GM19468 (cell line): ENCODE measurements around the gene ROS1.

Source experiments
- ATAC-seq: cut with Tn5 transposase; IDR thresholded peaks from one replicate; pipeline ENCODE4 v1.9.1; 2021; ENCODE audit warnings: mild to moderate bottlenecking, moderate library complexity, moderate number of reproducible peaks; ENCODE audit not compliant: unreplicated experiment; ENCODE audit errors: extremely low read depth

Gene ROS1

DNA sequence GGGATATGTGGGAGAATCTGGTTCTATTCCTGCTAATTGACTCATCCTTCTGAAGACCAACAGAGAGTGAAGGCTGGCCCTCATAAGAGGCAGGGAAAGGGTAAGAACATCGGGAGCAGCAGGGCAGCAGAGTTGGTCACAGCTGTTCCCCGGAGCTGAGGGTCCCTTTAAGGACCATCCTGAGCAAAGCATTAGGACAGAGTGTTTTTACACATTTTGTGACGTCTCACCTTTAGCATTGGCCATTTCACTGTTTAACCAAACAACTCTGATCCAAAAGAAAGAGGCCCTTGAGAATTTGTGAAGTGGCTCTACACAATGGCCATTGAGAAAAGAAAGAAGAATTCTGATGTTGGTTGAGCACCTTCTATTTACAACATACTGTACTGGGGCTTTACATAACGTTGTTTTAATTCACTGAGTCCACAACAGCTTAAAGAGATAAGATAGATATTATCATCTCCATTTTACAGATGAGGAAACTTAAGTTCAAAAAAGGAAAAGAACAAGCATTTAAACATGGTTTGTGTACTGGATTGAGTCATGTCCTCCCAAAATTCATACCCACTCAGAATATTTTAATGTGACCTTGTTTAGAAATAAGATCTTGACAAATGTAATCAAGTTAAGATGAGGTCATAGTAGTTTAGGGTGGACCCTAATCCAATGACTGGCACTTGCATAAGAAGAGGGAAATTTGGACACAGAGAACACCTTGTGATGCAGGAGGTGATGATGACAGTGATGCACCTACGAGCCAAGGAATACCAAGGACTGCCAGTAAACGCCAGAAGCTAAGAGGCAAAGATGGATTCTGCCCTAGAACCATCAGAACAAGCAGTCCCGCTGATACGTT lies 98.4 kb downstream of the ROS1 start:
- no peak for ATAC-seq

DNA sequence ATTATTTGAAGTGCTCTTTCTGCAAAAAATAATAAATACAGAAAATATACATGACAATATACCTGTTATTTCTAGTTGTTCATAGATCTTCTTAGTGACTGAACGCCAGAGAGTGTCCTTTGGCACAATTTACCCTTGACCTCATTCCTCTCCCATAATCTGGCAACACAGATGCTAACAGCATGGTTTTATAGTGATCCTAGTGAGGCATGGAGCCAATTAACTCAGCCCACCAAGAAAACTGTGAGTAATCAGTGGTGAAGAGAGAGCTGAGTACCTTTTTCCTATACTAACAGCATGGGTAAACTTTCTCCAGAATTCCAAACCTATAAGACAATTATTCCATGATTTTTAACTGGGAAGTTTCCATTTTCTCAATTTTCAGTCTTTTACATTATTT lies 99.3 kb downstream of the ROS1 start:
- no peak for ATAC-seq

GRCh38 chr6:117317261-117317660 lies 108.5 kb downstream of the ROS1 start:
- ATAC-seq: no peak

- no peak for ATAC-seq
Measured at GRCh38 chr6:117311726-117312125, 114.0 kb downstream of the ROS1 start.

DNA sequence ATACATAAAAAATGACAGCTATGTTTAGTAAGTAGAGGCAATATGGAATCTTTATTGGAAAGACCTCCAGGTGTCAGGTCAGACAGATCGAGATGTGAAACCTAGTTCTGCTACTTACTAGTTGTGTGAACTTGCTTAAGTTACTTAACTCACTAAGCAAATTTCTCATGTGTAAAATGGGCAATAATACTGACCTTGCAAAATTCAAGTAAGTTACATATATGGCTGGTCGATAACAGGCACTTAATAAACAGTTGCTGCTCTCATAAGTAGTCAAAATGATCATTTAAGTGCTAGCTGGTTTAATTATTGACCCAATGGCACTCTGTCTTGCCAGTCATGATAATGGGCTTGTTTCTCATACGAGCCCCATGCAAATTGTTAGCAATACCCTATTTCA lies 114.4 kb downstream of the ROS1 start:
- no peak for ATAC-seq

- ATAC-seq: no peak
Measured at GRCh38 chr6:117309611-117310010, 116.1 kb downstream of the ROS1 start.

DNA sequence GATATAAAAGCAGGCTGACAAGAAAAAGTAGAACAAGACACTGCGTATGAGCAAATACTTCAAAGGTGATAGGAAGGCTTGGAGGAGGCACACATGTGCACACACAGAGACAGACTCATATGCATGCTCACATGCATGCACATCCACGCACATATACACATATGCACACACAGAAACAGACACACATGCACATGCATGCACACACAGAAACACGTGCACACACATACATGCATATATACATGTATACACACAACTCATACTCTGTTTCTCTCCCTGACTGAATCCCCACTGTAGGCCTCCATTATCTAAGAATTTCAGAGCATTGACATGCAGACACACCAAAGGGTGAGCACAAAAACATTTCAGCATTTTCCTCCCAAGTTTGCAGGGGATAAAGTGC lies 116.7 kb downstream of the ROS1 start:
- no peak for ATAC-seq

- no peak for ATAC-seq
Measured at GRCh38 chr6:117307655-117308054, 118.1 kb downstream of the ROS1 start.

DNA sequence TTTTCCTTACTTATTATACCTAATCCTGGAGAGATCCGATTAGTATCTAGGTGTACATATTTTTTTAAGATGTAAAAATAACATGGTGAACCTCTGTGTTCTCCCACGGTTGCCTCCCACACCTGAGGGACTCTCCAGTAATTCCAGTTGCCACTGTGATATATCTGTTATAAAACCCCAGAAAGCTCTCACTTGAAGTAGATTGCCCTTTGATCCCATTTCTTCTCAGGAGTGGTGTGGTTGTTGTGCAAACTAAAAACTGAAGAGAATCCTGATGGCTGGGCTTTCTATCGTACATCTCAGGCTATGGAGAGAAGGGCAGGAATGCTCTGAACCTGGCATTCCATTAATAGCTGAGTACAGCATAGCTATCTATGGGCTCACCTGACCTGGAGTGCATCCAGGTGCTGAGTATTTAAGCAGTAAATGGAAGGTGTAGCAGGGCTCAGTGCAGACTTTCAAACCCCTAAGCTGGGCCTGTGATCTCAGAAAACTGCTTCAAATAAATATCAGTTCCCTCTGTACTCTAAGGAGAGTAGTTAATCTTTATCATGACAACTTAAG lies 119.4 kb downstream of the ROS1 start:
- no peak for ATAC-seq

DNA sequence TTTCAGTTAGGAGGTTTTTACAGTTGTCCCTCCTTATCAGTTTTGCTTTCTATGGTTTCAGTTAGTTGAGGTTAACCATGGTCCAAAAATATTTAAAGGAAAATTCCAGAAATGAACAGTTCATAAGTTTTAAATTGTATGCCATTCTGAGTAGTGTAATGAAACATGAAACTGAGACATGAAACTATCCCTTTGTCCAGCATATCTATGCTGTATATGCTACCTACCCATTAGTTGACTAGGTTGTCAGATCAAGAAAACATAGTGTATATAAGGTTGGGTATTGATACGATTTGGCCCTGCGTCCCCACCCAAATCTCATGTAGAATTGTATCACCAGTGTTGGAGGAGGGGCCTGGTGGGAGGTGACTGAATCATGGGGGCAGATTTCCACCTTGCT lies 121.3 kb downstream of the ROS1 start:
- ATAC-seq: no peak

- ATAC-seq: no peak
Measured at GRCh38 chr6:117303323-117303722, 122.4 kb downstream of the ROS1 start.

- no peak for ATAC-seq
Measured at GRCh38 chr6:117298941-117299340, 126.8 kb downstream of the ROS1 start.

DNA sequence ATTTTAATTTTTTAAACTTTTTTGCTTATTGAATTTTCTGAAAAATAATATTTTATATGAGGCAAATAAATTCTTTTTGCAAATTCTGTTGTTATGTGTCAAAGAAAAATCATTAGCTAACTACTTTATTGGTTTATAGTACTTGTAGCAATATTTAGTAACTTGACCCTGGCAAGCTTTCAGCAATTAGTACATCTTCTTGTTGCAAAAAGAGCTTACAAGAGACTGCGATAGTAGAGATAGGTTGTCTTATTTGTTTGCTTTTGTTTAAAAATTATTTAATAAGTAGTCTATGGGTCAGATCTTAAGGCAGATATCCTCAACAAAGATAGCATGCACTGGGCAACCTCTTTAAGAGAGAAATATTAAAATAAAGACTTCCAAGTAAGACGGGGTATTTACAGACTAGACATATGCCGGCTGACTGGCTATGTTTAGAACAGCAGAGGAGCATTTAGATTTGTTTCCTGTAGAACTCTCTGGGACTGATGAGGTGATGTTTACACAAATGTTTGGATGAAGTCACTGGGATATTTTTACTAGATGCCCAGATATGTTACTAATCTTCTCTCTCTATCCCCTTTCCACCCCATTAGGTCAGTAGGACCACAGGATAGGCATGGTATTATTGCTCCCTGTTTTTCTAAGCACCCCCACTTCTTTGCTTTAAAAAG lies 135.4 kb downstream of the ROS1 start:
- ATAC-seq: no peak

DNA sequence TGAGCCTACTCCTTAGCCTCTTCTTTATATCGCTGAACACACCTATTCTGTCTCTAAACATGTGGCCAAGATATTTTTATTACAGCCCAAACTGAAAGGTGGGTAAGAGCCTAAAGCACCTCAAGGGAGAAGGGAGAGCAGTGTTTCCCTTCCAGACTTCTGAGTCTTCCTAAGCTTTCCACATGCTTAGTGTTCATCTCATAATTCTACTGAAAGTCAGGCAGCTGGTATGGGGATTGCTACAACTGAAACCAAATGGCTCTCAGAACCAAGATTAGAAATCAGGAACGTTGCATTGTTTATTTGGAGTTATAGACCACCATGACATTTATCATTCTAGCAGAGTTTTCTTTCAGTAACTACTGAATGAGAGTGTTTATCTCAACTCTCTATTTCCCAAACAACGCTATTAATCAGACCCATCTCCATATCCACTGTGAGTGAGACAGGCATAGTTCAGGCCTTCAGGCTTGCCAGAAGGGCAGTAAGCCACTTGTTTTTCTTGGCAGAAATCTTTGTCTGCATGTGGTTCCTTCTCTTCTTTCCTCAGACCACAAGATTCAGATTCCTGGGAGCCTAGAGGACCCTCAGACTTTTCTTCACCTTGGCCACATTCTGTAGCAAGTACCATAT lies 137.5 kb downstream of the ROS1 start:
- ATAC-seq: no peak

DNA sequence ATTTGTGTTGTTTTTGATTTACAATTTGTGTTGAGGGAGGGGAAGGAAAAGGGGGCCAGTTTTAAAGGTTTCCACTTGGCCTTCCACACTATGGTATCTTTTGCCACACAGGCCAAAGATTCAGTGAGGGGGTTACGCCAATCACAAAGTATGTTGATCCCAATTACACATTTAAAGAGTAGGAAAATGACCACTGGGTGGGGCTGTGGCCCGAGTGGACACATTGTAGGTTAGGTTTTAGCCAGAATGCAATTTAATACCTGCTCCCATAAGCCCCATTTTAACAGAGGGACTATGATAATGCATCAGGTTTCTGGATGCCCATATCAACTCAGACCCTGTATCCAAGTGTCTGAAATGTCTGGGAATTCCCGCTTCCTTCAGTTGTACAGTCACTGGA lies 144.8 kb downstream of the ROS1 start:
- ATAC-seq: no peak

- ATAC-seq: no peak
Measured at GRCh38 chr6:117276778-117277316, 148.9 kb downstream of the ROS1 start.

- no peak for ATAC-seq
Measured at GRCh38 chr6:117275711-117276110, 150.0 kb downstream of the ROS1 start.

DNA sequence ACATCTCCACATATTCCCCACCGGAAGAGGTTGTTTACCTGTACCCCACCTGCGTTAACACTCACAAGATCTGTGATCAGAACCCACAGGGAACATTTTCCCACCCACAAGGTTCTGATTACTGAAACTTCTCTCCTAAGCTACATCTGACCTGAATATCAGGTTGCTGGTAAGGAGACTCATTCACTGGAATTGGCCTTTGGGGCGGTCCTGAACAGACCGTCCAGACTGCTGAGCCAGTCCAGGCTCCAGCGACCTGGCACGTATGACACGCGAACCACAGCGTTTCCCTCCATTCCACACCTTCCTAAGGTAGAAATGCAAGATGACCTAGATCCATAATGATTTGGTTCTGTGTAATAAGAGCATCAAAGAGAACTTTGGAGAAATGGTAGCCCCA lies 150.5 kb downstream of the ROS1 start:
- ATAC-seq: no peak

- ATAC-seq: no peak
Measured at GRCh38 chr6:117272891-117273290, 152.9 kb downstream of the ROS1 start.

DNA sequence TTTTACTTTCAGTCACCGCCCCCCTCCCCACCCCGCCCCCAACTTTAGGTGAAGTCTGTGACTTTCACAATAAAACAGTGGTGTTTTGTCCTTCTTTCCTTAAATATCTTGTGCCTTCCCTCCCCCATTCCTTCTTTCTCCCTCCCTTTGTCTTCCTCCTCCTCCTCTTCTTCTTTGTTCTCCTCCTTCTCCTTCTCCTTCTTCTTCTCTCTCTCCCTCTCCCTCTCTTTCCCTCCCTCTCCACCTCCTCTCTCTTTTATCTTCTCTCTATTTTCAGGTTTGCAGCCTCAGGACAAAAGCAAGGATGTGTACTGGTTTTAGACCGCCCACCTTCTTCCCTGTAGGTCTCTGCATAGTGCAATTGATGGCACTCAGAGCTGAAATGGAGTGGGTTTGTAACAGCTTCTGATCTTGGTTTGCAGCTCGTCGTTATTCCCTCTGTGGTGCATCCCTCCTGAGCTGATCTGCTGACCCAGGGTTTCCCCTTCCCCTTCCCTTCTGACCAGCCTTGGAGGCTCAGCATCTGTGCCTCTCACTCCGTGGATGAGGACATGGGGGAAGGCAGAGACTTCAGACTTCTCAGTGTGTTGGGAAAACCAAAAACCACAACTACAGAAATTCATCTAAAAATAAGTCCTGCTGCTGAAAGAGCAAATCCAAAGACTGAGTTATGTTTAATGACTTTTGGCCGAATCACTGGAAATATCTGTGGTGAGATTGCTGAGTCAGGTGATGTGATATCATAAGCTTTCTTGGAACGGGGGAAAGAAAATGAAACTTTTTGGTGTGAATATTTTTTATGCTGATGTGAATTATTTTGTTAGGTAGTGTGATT lies 153.5 kb downstream of the ROS1 start:
- no peak for ATAC-seq
